Endothelial cell of umbilical vein (primary cell): ENCODE measurements around the gene MSTO1. TPM values are rescaled to one million over a fixed set of nuclear protein-coding genes. Genes with fewer than 3 reads are reported as not detected.

Source experiments
- BruUV-seq: library from RNA; stranded (reverse); fragments of 400-500 nt; replicated peaks from 2 replicates; lab custom pipeline; 2021; lab: Mats Ljungman, UMichigan
- CTCF ChIA-PET: fragments of 300-600, 350-600 bp; sonication (Branson Sonifier 250); formaldehyde crosslinking; loops from one replicate; lab custom pipeline; 2021; ENCODE audit warnings: antibody characterized with exemption, inconsistent platforms; lab: Charles Lee
- POLR2A ChIA-PET: fragments of 300-600, 350-600 bp; sonication (Branson Sonifier 250); formaldehyde crosslinking; loops from one replicate; lab custom pipeline; 2021; ENCODE audit warnings: antibody characterized with exemption, inconsistent platforms; lab: Charles Lee
- DNase-seq: peaks from one replicate; pipeline ENCODE4 v3.0.0-alpha.2; 2011; ENCODE audit warnings: low read depth, low spot score
- FAIRE-seq: peaks from 2 replicates; lab custom pipeline; 2011; peaks lifted over from hg19 to GRCh38; lab: Jason Lieb, UNC
- H2AFZ ChIP-seq: 2 replicates; pipeline ENCODE4 v1.6.0; 2012; ENCODE audit warnings: low read depth, low read length, control low read depth, inconsistent platforms
- H3K27ac ChIP-seq: 2 replicates; pipeline ENCODE4 v1.5.1; 2011; ENCODE audit warnings: low read depth, mild to moderate bottlenecking, control low read depth, low read length, moderate library complexity; ENCODE audit not compliant: insufficient read depth
- H3K27me3 ChIP-seq, 2 experiments: 2 replicates each; pipeline versions ENCODE4 v1.6.0 to v1.6.1; 2011; ENCODE audit warnings: low read length in 2 of 2, mixed read lengths in 1 of 2; ENCODE audit not compliant: control insufficient read depth in 2 of 2, insufficient read depth in 2 of 2
- H3K36me3 ChIP-seq, 2 experiments: 2 replicates in 1 of 2; 3 replicates in 1 of 2; pipeline ENCODE4 v1.5.1; 2011; ENCODE audit warnings: low read length in 2 of 2, mild to moderate bottlenecking in 1 of 2, moderate library complexity in 1 of 2; ENCODE audit not compliant: control insufficient read depth in 2 of 2, insufficient read depth in 2 of 2; ENCODE audit errors: extremely low read depth in 1 of 2
- H3K4me1 ChIP-seq: 3 replicates; pipeline ENCODE4 v1.5.1; 2011; ENCODE audit warnings: mild to moderate bottlenecking, low read length; ENCODE audit not compliant: control insufficient read depth, insufficient read depth; ENCODE audit errors: extremely low read depth
- H3K4me2 ChIP-seq: 2 replicates; pipeline ENCODE4 v1.6.1; 2011; ENCODE audit warnings: low read length, control low read depth, mixed read lengths; ENCODE audit not compliant: insufficient read depth
- H3K4me3 ChIP-seq, 3 experiments: fragments of 200-600 bp in 1 of 3; sonication (generic), shearing (Covaris generic) in 1 of 3; replicated peaks in 1 of 3; 2 replicates each; pipeline ENCODE4 v1.5.1; 2011 to 2016; ENCODE audit warnings: control low read depth in 3 of 3, low read length in 3 of 3, mild to moderate bottlenecking in 2 of 3, inconsistent platforms in 1 of 3, low read depth in 1 of 3, moderate library complexity in 1 of 3; ENCODE audit not compliant: insufficient read depth in 1 of 3
- H3K79me2 ChIP-seq: 2 replicates; pipeline ENCODE4 v1.6.0; 2012; ENCODE audit warnings: low read length, inconsistent platforms; ENCODE audit not compliant: control insufficient read depth, insufficient read depth
- H3K9ac ChIP-seq: replicated peaks from 2 replicates; pipeline ENCODE3; 2011; ENCODE audit warnings: low read length, control low read depth; ENCODE audit not compliant: insufficient read depth; ENCODE audit errors: extremely low read depth
- H3K9me1 ChIP-seq: replicated peaks from 3 replicates; pipeline ENCODE4 v1.6.0; 2011; ENCODE audit warnings: mild to moderate bottlenecking, low read length; ENCODE audit not compliant: control insufficient read depth, insufficient read depth; ENCODE audit errors: extremely low read depth
- H3K9me3 ChIP-seq: replicated peaks from 2 replicates; pipeline ENCODE4 v1.5.1; 2012; ENCODE audit warnings: low read length, inconsistent platforms; ENCODE audit not compliant: control insufficient read depth, insufficient read depth
- H4K20me1 ChIP-seq: replicated peaks from 2 replicates; pipeline ENCODE3; 2011; ENCODE audit warnings: mild to moderate bottlenecking, low read length; ENCODE audit not compliant: control insufficient read depth, insufficient read depth; ENCODE audit errors: extremely low read depth
- CTCF ChIP-seq, 2 donors: IDR thresholded peaks; 1 replicate in 1 of 2; 2 replicates in 1 of 2; pipeline ENCODE4 v1.5.1; 2011; ENCODE audit warnings: low read length in 2 of 2, mild to moderate bottlenecking in 2 of 2, moderate library complexity in 2 of 2, control low read depth in 1 of 2, inconsistent platforms in 1 of 2, low read depth in 1 of 2; ENCODE audit not compliant: insufficient read depth in 1 of 2; ENCODE audit errors: extremely low read depth in 1 of 2
- EZH2 ChIP-seq: IDR thresholded peaks from 2 replicates; pipeline ENCODE4 v1.6.1; 2012; ENCODE audit warnings: borderline replicate concordance, low read depth, mild to moderate bottlenecking, moderate library complexity, low read length, inconsistent platforms; ENCODE audit not compliant: severe bottlenecking
- FOS ChIP-seq: IDR thresholded peaks from 2 replicates; pipeline ENCODE4 v1.6.1; 2011; ENCODE audit warnings: mild to moderate bottlenecking, low read length, moderate library complexity, borderline replicate concordance; ENCODE audit not compliant: insufficient read depth
- GATA2 ChIP-seq: IDR thresholded peaks from 2 replicates; pipeline ENCODE4 v1.7.0; 2011; ENCODE audit warnings: low read depth, mild to moderate bottlenecking, moderate library complexity, mixed read lengths, low read length; ENCODE audit not compliant: insufficient read length, insufficient read depth
- JUN ChIP-seq: IDR thresholded peaks from 2 replicates; pipeline ENCODE4 v1.6.1; 2011; ENCODE audit warnings: borderline replicate concordance, low read depth; ENCODE audit not compliant: insufficient read length, insufficient read depth
- MAX ChIP-seq: IDR thresholded peaks from 2 replicates; pipeline ENCODE4 v1.6.1; 2011; ENCODE audit not compliant: insufficient read depth, insufficient read length
- MYC ChIP-seq: IDR thresholded peaks from one replicate; pipeline ENCODE4 v1.6.1; 2011; ENCODE audit warnings: mild to moderate bottlenecking, low read depth, low read length
- POLR2A ChIP-seq: IDR thresholded peaks from 2 replicates; pipeline ENCODE4 v1.6.1; 2012; ENCODE audit warnings: low read depth, mild to moderate bottlenecking, control low read depth, low read length
- POLR2AphosphoS5 ChIP-seq: IDR thresholded peaks from 2 replicates; pipeline ENCODE4 v1.6.1; 2012; ENCODE audit warnings: low read depth, mild to moderate bottlenecking, control low read depth, low read length, moderate library complexity; ENCODE audit not compliant: insufficient read depth
- dilution Hi-C: fragments of 300-500 bp; cut with MboI; formaldehyde crosslinking; loops from one replicate; pipeline ENCODE4 v1.15.0; 2019; ENCODE audit warnings: low sequenced_read_pairs; ENCODE audit not compliant: extremely low pct_ligation_motif_present
- intact Hi-C: fragments of 100-400 bp; cut with micrococcal nuclease; formaldehyde crosslinking; loops from one replicate; pipeline ENCODE4 v1.10.0; 2022
- polyA plus RNA-seq, 4 experiments: library from polyadenylated mRNA; depleted of rRNA in 3 of 4; stranded (reverse) in 3 of 4; unstranded in 1 of 4; fragments of >200 nt; gene quantifications; 2 replicates each; pipeline versions ENCODE4 v1.2.1 to v1.2.3, GENCODE V29; 2011 to 2012; ENCODE audit warnings: missing spikeins in 1 of 4
- total RNA-seq: library from RNA; stranded (reverse); gene quantifications from 2 replicates; pipeline ENCODE4 v1.2.3, GENCODE V29; 2021

Gene MSTO1
- total and polyA plus RNA-seq, 2 donors (not counting 3 experiments of a cell fraction or from before 2014, with no cell fraction given), result 36.8 to 51.9 TPM

GRCh38 chr1:155651861-155652661 lies 42.0 kb downstream of the MSTO1 start:
- Histone ChIP-seq H3K4me3 (no peak overlapping the region), H3K36me3 (no peaks in the 10 kb centered on the region), H3K27ac (no peak overlapping the region), H3K4me1 (peaks cover 7% of the 10 kb centered on the region), H4K20me1 (no peaks in the 10 kb centered on the region), H3K27me3 (peaks cover 3 to 4% of the 10 kb centered on the region in 2 experiments), H3K9ac (no peak overlapping the region), H3K79me2 (no peaks in the 10 kb centered on the region), H2AFZ (no peak overlapping the region), H3K9me1 (no peaks in the 10 kb centered on the region), H3K9me3 (no peaks in the 10 kb centered on the region), H3K4me2 (no peak overlapping the region)
- dilution Hi-C loops (no loop called here), intact Hi-C loops (no loop called here)
- ChIA-PET POLR2A (no interaction called here), CTCF (interaction anchor here (1.1 to 1.5 kb wide), 2 partner anchors 12 to 401 kb away, joined by 3 to 5 read pairs; no protein-coding TSS in a partner anchor)
- DNase-seq, result no peak
- TF ChIP-seq POLR2AphosphoS5, result no peak
- no peak for TF ChIP-seq MYC
- no peak for TF ChIP-seq POLR2A
- no peak for TF ChIP-seq EZH2
- TF ChIP-seq FOS, result no peak
- TF ChIP-seq JUN, result no peak
- no peak for TF ChIP-seq CTCF (IDR thresholded peaks at IDR 0.05; ENCODE audit: extremely low read depth in 1 of 2, insufficient read depth in 1 of 2, low read depth in 1 of 2, low read length in 2 of 2)
- TF ChIP-seq GATA2, result no peak
- no peak for TF ChIP-seq MAX
- FAIRE-seq, result no peak
- no TSS peak for BruUV-seq
